ENCODE results near the gene USP31.
A peak's percentile ranks its signal among the peaks of the same experiment; 100 is the strongest.

The USP31 gene

DNA sequence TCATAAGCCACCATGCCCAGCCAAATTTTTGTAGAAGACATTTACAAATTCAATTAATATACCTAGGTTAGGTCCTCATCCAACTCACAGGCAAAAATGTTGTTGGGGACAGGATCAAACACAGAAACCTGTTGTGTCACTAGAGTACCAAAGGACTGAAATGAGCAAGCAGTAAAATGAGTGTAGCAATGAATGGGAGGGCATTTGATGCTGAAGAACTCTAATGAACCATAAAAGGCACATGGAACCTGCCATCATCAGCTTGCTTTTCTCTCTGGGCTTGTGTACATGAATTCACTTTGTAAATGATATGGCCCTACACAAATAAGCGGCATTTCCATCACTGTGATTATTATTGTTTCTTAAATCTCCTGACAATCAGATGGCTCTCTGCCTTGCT is 17.8 kb downstream of the USP31 start:
- H3K4me3 ChIP-seq (ENCODE audit: control insufficient read depth, low read depth, low read length): no peak overlapping the region
- TF ChIP-seq, protein P1, sequence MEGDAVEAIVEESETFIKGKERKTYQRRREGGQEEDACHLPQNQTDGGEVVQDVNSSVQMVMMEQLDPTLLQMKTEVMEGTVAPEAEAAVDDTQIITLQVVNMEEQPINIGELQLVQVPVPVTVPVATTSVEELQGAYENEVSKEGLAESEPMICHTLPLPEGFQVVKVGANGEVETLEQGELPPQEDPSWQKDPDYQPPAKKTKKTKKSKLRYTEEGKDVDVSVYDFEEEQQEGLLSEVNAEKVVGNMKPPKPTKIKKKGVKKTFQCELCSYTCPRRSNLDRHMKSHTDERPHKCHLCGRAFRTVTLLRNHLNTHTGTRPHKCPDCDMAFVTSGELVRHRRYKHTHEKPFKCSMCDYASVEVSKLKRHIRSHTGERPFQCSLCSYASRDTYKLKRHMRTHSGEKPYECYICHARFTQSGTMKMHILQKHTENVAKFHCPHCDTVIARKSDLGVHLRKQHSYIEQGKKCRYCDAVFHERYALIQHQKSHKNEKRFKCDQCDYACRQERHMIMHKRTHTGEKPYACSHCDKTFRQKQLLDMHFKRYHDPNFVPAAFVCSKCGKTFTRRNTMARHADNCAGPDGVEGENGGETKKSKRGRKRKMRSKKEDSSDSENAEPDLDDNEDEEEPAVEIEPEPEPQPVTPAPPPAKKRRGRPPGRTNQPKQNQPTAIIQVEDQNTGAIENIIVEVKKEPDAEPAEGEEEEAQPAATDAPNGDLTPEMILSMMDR (conservative IDR thresholded peaks at IDR 0.05; ENCODE audit: control insufficient read depth, insufficient read depth, low read depth, low read length): no peak

DNA sequence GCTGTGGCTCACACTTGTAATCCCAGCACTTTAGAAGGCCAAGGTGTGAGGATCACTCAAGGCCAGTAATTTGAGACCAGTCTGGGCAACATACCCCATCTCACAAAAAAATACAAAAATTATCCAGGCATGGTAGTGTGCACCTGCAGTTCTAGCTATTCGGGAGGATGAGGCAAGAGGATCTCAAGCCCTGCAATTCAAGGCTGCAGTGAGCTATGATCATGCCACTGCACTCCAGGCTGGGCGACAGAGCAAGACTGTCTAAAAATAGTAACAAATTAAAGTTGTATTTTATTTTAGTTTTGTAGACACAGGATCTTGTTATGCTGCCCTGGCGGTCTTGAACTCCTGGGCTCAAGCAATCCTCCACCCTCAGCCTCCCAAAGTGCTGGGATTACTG is 18.2 kb downstream of the USP31 start:
- DNase-seq (ENCODE audit: low read depth): no peak
- H3K4me3 ChIP-seq (ENCODE audit: control insufficient read depth, low read depth, low read length): no peak overlapping the region
- TF ChIP-seq, protein P1 (conservative IDR thresholded peaks at IDR 0.05; ENCODE audit: control insufficient read depth, insufficient read depth, low read depth, low read length): no peak

More for the DNA sequence above, 17.8 kb downstream of the USP31 start:
- no peak for DNase-seq (ENCODE audit: low read depth)

DNA sequence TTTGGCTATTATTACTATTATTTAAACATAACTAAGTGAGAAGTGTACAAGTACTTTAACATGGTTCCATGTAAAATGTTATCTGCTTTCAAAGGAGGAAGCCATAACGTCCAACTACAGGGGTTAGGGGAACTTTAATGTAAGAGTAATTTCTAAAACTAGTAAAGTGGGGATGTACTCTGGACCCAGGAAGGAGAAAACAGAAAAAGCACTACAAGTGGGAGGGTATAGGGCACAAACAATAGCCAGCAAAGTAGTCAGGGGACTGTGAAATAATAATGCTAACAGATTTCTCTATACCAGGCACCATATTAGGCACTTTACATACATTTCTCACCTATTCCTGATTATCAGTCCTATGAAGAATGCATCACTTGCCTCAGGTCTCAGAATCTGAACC is 19.6 kb downstream of the USP31 start:
- H3K4me3 ChIP-seq (ENCODE audit: control insufficient read depth, low read depth, low read length): no peak overlapping the region
- DNase-seq (ENCODE audit: low read depth): no peak
- TF ChIP-seq, protein P1 (conservative IDR thresholded peaks at IDR 0.05; ENCODE audit: control insufficient read depth, insufficient read depth, low read depth, low read length): no peak

DNA sequence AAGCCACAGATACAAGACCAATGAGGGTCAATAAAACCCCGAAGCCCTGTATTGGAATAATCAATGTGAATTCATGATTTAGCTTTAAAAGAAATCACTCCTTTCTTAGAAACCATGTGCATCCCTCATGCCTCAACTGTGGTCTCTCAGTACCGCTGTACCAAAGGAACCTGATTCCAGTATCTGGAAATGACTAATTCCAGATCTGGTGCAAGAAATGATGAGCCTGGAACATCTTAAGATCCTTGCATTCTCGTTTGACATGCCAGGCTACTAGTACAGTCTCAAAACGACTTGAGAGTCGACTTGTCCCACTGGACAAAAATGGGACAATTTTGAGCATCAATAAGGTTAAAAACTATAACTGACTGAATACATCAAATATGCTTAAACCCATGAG is 21.2 kb downstream of the USP31 start:
- peak; percentile 79 for DNase-seq (ENCODE audit: low read depth)
- TF ChIP-seq, protein P1 (conservative IDR thresholded peaks at IDR 0.05; ENCODE audit: control insufficient read depth, insufficient read depth, low read depth, low read length): no peak
- H3K4me3 ChIP-seq (ENCODE audit: control insufficient read depth, low read depth, low read length): no peak overlapping the region

DNA sequence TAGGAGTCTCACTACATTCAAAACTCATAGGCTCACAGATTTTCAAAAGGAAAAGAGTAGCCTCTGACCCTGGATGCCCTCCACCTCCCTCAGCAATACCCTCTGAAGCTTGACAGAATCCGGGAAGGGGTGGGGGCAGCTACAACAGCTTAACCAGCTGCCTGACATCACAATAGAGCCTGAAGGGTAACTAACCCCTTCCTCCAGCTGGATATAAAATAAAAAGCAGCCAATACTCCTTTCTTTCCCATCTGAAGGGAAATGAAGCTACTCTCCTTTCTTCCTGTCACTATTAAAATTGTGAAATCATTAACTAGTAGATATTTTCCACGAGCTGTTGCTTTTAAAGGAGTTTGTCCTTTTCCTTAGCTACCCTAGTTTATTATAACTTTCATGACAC is 24.0 kb downstream of the USP31 start:
- DNase-seq (ENCODE audit: low read depth): no peak
- TF ChIP-seq, protein P1 (conservative IDR thresholded peaks at IDR 0.05; ENCODE audit: control insufficient read depth, insufficient read depth, low read depth, low read length): no peak
- no peak overlapping the region for H3K4me3 ChIP-seq (ENCODE audit: control insufficient read depth, low read depth, low read length)

- peak; percentile 93 for DNase-seq (ENCODE audit: low read depth)
- TF ChIP-seq, protein P1 (conservative IDR thresholded peaks at IDR 0.05; ENCODE audit: control insufficient read depth, insufficient read depth, low read depth, low read length): no peak
- no peak overlapping the region for H3K4me3 ChIP-seq (ENCODE audit: control insufficient read depth, low read depth, low read length)
Observed at GRCh38 chr16:23124315-23124714, 24.9 kb downstream of the USP31 start.

GRCh38 chr16:23122144-23122543 is 27.1 kb downstream of the USP31 start:
- no peak overlapping the region for H3K4me3 ChIP-seq (ENCODE audit: control insufficient read depth, low read depth, low read length)
- TF ChIP-seq, protein P1 (conservative IDR thresholded peaks at IDR 0.05; ENCODE audit: control insufficient read depth, insufficient read depth, low read depth, low read length): no peak
- DNase-seq (ENCODE audit: low read depth): no peak

All from fibroblast of mammary gland (primary cell).